GM23338 (cell line): ENCODE measurements around the gene DDA1.
A peak's percentile ranks its signal among the peaks of the same experiment; 100 is the strongest.

Experiments used
- CREB1 ChIP-seq: fragments of 250-450 bp; sonication (Bioruptor Pico); IDR thresholded peaks from 2 replicates; pipeline ENCODE4 v1.5.0; 2020; ENCODE audit warnings: low read depth, mild to moderate bottlenecking, moderate library complexity
- CTCF ChIP-seq, 2 experiments: fragments of 200-600 bp in 1 of 2; sonication (generic) in 1 of 2; conservative IDR thresholded peaks; 2 replicates each; pipeline versions ENCODE4 v1.5.1 to v1.6.1; 2016 to 2017; ENCODE audit warnings: antibody characterized with exemption in 2 of 2, low read depth in 2 of 2, mild to moderate bottlenecking in 2 of 2, moderate library complexity in 1 of 2

GRCh38 chr19:17309965-17310461, 650 bp downstream of the DDA1 start:
- TF ChIP-seq CTCF (conservative IDR thresholded peaks at IDR 0.05; ENCODE audit: low read depth in 2 of 2) (no peak), CREB1 (CRISPR knock-in tag) (peak; percentile 73)
